Tibial artery (tissue), 4 donors: Measurements from ENCODE around the gene MAGI2.

Experiments used
- DNase-seq, 2 donors: peaks; one replicate each; pipeline ENCODE4 v3.0.0-alpha.2; 2019
- H3K27ac ChIP-seq, 2 donors: fragments of 200-600 bp; sonication (generic) in 1 of 2; 1 replicate in 1 of 2; 2 replicates in 1 of 2; pipeline ENCODE4 v1.5.1; 2018 to 2019; ENCODE audit warnings: mild to moderate bottlenecking in 1 of 2
- H3K27me3 ChIP-seq, 2 donors: fragments of 200-600 bp; sonication (generic) in 1 of 2; one replicate each; pipeline versions ENCODE4 v1.5.1 to v1.6.0; 2016 to 2019
- H3K36me3 ChIP-seq, 3 donors: fragments of 200-600 bp; sonication (generic) in 2 of 3; one replicate each; pipeline ENCODE4 v1.5.1; 2016 to 2019; ENCODE audit warnings: mild to moderate bottlenecking in 2 of 3
- H3K4me1 ChIP-seq, 4 donors: fragments of 200-600 bp; sonication (generic) in 2 of 4; 1 replicate in 3 of 4; 2 replicates in 1 of 4; pipeline ENCODE4 v1.5.1; 2016 to 2019
- H3K4me3 ChIP-seq, 2 donors: fragments of 200-600 bp; sonication (generic) in 1 of 2; 1 replicate in 1 of 2; 2 replicates in 1 of 2; pipeline ENCODE4 v1.5.1; 2018 to 2019; ENCODE audit warnings: mild to moderate bottlenecking in 2 of 2
- H3K9me3 ChIP-seq, 3 donors: fragments of 200-600 bp; sonication (generic) in 1 of 3; one replicate each; pipeline ENCODE4 v1.5.1; 2016 to 2019
- CTCF ChIP-seq, 2 experiments: fragments of 200-600 bp in 1 of 2; fragments of 450-650 bp in 1 of 2; IDR thresholded peaks; one replicate each; pipeline ENCODE4 v1.5.1; 2017 to 2019; ENCODE audit warnings: antibody characterized with exemption in 2 of 2, mild to moderate bottlenecking in 1 of 2, moderate library complexity in 1 of 2
- intact Hi-C: fragments of 100-400 bp; cut with DNase I; formaldehyde crosslinking; loops from one replicate; pipeline ENCODE4 v1.15.0; 2023; ENCODE audit warnings: low total_unique reads

Gene MAGI2

GRCh38 chr7:78562191-78562590 lies 891.3 kb downstream of the MAGI2 start:
- TF ChIP-seq CTCF (IDR thresholded peaks at IDR 0.05): no peak
- intact Hi-C loops: no loop called here
- H3K4me3 ChIP-seq: no peak overlapping the region
- no peak overlapping the region for H3K27ac ChIP-seq
- peaks cover 0 to 5% (median 0%) of the 10 kb centered on the region in 4 donors for H3K4me1 ChIP-seq
- H3K9me3 ChIP-seq: no peaks in the 10 kb centered on the region
- H3K36me3 ChIP-seq: no peaks in the 10 kb centered on the region
- DNase-seq: no peak
- H3K27me3 ChIP-seq: no peaks in the 10 kb centered on the region

- intact Hi-C loops: no loop called here
- H3K4me3 ChIP-seq: no peak overlapping the region
- H3K36me3 ChIP-seq: no peaks in the 10 kb centered on the region
- no peak overlapping the region for H3K27ac ChIP-seq
- H3K9me3 ChIP-seq: no peaks in the 10 kb centered on the region
- no peak for DNase-seq
- no peaks in the 10 kb centered on the region for H3K4me1 ChIP-seq
- no peaks in the 10 kb centered on the region for H3K27me3 ChIP-seq
- no peak for TF ChIP-seq CTCF (IDR thresholded peaks at IDR 0.05)
These were observed 894.9 kb downstream of the MAGI2 start for GRCh38 chr7:78558566-78558965.

- H3K9me3 ChIP-seq: no peaks in the 10 kb centered on the region
- no peak overlapping the region for H3K4me3 ChIP-seq
- no peak overlapping the region for H3K27ac ChIP-seq
- intact Hi-C loops: no loop called here
- H3K27me3 ChIP-seq: no peaks in the 10 kb centered on the region
- TF ChIP-seq CTCF (IDR thresholded peaks at IDR 0.05): no peak
- DNase-seq: no peak
- no peaks in the 10 kb centered on the region for H3K4me1 ChIP-seq
- H3K36me3 ChIP-seq: no peaks in the 10 kb centered on the region
These were observed 909.5 kb downstream of the MAGI2 start for GRCh38 chr7:78543976-78544375.

- Histone ChIP-seq H3K4me1 (no peaks in the 10 kb centered on the region), H3K27ac (no peak overlapping the region), H3K36me3 (no peaks in the 10 kb centered on the region), H3K9me3 (no peaks in the 10 kb centered on the region), H3K4me3 (no peak overlapping the region), H3K27me3 (no peaks in the 10 kb centered on the region)
- intact Hi-C loops: no loop called here
- DNase-seq: no peak
- TF ChIP-seq CTCF (IDR thresholded peaks at IDR 0.05): no peak
These were observed 910.5 kb downstream of the MAGI2 start for GRCh38 chr7:78542981-78543380.

GRCh38 chr7:78542541-78542940 lies 910.9 kb downstream of the MAGI2 start:
- Histone ChIP-seq H3K9me3 (no peaks in the 10 kb centered on the region), H3K4me1 (no peaks in the 10 kb centered on the region), H3K27me3 (no peaks in the 10 kb centered on the region), H3K4me3 (no peak overlapping the region), H3K27ac (no peak overlapping the region), H3K36me3 (no peaks in the 10 kb centered on the region)
- DNase-seq: no peak
- intact Hi-C loops: no loop called here
- TF ChIP-seq CTCF (IDR thresholded peaks at IDR 0.05): no peak

GRCh38 chr7:78539825-78540224 lies 913.6 kb downstream of the MAGI2 start:
- no peaks in the 10 kb centered on the region for H3K4me1 ChIP-seq
- no peak for DNase-seq
- no peak overlapping the region for H3K27ac ChIP-seq
- H3K27me3 ChIP-seq: no peaks in the 10 kb centered on the region
- intact Hi-C loops: no loop called here
- no peaks in the 10 kb centered on the region for H3K36me3 ChIP-seq
- no peaks in the 10 kb centered on the region for H3K9me3 ChIP-seq
- no peak for TF ChIP-seq CTCF (IDR thresholded peaks at IDR 0.05)
- H3K4me3 ChIP-seq: no peak overlapping the region
